ENCODE measurements around the gene SSPN. TPM values are rescaled to one million over a fixed set of nuclear protein-coding genes. Genes with fewer than 3 reads are reported as not detected.

SSPN gene
- total and polyA plus RNA-seq, 9 of the 15 experiments (the other 6 are each of a cell fraction or from before 2014, with no cell fraction given) = 0.40 TPM; not detected in 8

- no peak for DNase-seq (ENCODE audit: extremely low read depth in 1 of 4, low spot score in 3 of 4)
- BruUV-seq (replicated peaks) = no TSS peak
- CTCF ChIA-PET (ENCODE audit: low intra/inter-chr PET ratio) = no interaction called here
- in situ Hi-C loops (cut with MboI) (no loop called here), intact Hi-C loops (cut with micrococcal nuclease) (no loop called here)
- no peaks in the 10 kb centered on the region for H3K9me1 ChIP-seq (ENCODE audit: control insufficient read depth, insufficient read depth, low read length)
- peak overlapping the region; percentile 7; the same call in 1 of the 2 replicates for H2AFZ ChIP-seq (ENCODE audit: low read depth, low read length)
- H3K36me3 ChIP-seq (ENCODE audit: control insufficient read depth, insufficient read depth, low read length) = no peaks in the 10 kb centered on the region
- peaks cover 1 to 20% of the 10 kb centered on the region in 2 experiments; a peak in 4 of 5 replicates for H3K4me1 ChIP-seq (replicated peaks in 1 of 2; ENCODE audit: control insufficient read depth in 2 of 2, insufficient read depth in 2 of 2, low read length in 2 of 2)
- peak; percentile 47 for ATAC-seq
- H4K20me1 ChIP-seq (replicated peaks; ENCODE audit: control insufficient read depth, insufficient read depth, low read length) = no peaks in the 10 kb centered on the region
- no peak for TF ChIP-seq REST (IDR thresholded peaks at IDR 0.05; ENCODE audit: borderline replicate concordance)
- no peak for TF ChIP-seq REST (CRISPR knock-in tag; IDR thresholded peaks at IDR 0.05; ENCODE audit: low read depth)
- TF ChIP-seq FOXA1 (IDR thresholded peaks at IDR 0.05; ENCODE audit: borderline replicate concordance) = no peak
- no peak for TF ChIP-seq TAL1 (IDR thresholded peaks at IDR 0.05)
- TF ChIP-seq DLX4 (CRISPR knock-in tag; IDR thresholded peaks at IDR 0.05) = no peak
- no peak for TF ChIP-seq MEF2D (tag; conservative IDR thresholded peaks at IDR 0.05; ENCODE audit: low read depth)
- TF ChIP-seq ZNF121 (CRISPR knock-in tag; conservative IDR thresholded peaks at IDR 0.05) = no peak
- no peak for TF ChIP-seq DPF2 (IDR thresholded peaks at IDR 0.05)
- TF ChIP-seq ZFP30 (CRISPR knock-in tag; IDR thresholded peaks at IDR 0.05; ENCODE audit: borderline replicate concordance) = no peak
- no peak for TF ChIP-seq ZKSCAN1 (IDR thresholded peaks at IDR 0.05; ENCODE audit: low read depth, low read length)
- no peak for TF ChIP-seq MXD1 (CRISPR knock-in tag; IDR thresholded peaks at IDR 0.05; ENCODE audit: borderline replicate concordance, poor library complexity, severe bottlenecking)
- TF ChIP-seq NFE2 (IDR thresholded peaks at IDR 0.05; ENCODE audit: low read depth) = no peak
- no peak for TF ChIP-seq E2F6 (IDR thresholded peaks at IDR 0.05; ENCODE audit: borderline replicate concordance in 1 of 2, extremely low read depth in 1 of 2, insufficient read depth in 1 of 2, insufficient read length in 1 of 2, low read depth in 1 of 2, low read length in 1 of 2, poor library complexity in 1 of 2, severe bottlenecking in 1 of 2)
- no peak overlapping the region for H3K4me3 ChIP-seq
- peak; percentile 6 for FAIRE-seq
- no peaks in the 10 kb centered on the region for H3K9me3 ChIP-seq (replicated peaks; ENCODE audit: control insufficient read depth, insufficient read depth, low read depth, low read length)
- H3K27ac ChIP-seq (ENCODE audit: extremely low read depth, low read depth, low read length) = no peak overlapping the region
- H3K27me3 ChIP-seq (ENCODE audit: control insufficient read depth in 2 of 2, insufficient read depth in 2 of 2, low read length in 2 of 2) = no peaks in the 10 kb centered on the region
- H3K4me2 ChIP-seq (ENCODE audit: insufficient read depth, low read length) = no peak overlapping the region
- H3K9ac ChIP-seq (ENCODE audit: insufficient read depth in 1 of 2, low read depth in 2 of 2, low read length in 2 of 2) = no peak overlapping the region
- WGBS (ENCODE audit: insufficient coverage, low coverage, missing lambda C conversion rate) = 23% methylated on average over 5 of the region's 5 CpGs
- no peaks in the 10 kb centered on the region for H3K79me2 ChIP-seq (ENCODE audit: control insufficient read depth, insufficient read depth, low read length)
- POLR2A ChIA-PET = interaction anchor here (0.7 to 1.6 kb wide), 4 partner anchors 8 to 437 kb away, joined by 3 to 6 read pairs (median 4); no protein-coding TSS in a partner anchor
Observed at GRCh38 chr12:26279908-26280307, 84.5 kb downstream of the SSPN start.

Measured in K562 (cell line).